HS-27A (cell line): ENCODE measurements around the gene TATDN2.
"Not testable (repeated sequence)": the region's sequence is repeated elsewhere in the genome, so short reads cannot be mapped to it uniquely, and the experiment has no call there.

Experiments used
- DNase-seq: peaks from one replicate; pipeline ENCODE4 v3.0.0-alpha.2; 2012; ENCODE audit warnings: low read depth, missing footprints

Gene TATDN2

DNA sequence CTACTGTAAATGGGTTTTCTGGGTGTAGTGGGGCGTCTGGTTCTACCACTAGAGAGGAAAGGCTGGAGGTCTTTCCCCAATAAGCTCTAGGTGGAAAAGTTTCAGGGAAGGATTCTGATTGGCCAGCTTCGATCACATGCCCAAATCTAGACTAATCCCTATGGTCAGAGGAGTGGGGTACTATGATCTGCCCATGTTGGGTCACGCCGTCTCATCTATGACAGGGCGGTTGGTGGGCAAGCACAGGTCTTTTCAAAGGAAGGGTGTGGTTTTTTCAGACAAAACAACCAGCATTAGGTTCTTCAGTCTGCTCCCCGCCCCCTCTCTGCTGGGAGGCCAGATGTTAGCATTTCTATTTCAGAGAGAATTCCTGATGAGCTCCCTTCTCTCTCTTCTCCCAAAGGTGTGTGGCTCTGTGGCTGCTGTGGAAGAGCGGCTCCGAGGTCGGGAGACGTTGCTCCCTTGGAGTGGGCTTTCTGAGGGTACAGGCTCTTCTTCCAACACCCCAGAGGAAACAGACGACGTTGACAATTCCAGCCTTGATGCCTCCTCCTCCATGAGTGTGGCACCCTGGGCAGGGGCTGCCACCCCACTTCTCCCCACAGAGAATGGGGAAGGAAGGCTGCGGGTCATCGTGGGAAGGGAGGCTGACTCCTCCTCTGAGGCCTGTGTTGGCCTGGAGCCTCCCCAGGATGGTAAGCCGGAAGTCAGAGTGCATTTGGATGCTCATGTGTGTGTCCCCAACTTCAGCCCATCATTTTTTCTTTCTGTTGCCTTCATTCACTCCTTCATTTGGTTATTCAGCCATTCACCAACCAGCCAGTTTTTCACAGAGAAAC, 9.7 kb upstream of the TATDN2 start:
- DNase-seq = no peak

DNA sequence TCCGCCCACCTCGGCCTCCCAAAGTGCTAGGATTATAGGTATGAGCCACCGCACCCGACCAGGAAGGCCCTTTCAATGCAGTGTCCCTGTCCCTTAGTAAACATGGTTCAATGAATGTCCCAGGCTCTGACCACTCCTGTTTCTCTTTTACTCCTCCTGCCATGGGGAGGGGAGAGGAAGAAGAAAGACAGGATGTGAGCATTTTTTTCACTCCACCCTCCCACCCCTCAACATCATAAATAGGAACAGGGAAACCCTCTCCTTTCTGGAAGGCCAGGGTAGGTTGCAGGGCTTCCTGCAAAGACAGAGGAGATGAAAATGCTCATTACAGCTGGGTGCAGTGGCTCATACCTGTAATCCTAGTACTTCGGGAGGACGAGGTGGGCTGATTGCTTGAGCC, 7.5 kb upstream of the TATDN2 start:
- DNase-seq = no peak

GRCh38 chr3:10242182-10243065, 5.8 kb upstream of the TATDN2 start:
- DNase-seq = no peak

GRCh38 chr3:10244009-10244408, 4.2 kb upstream of the TATDN2 start:
- no peak for DNase-seq

DNA sequence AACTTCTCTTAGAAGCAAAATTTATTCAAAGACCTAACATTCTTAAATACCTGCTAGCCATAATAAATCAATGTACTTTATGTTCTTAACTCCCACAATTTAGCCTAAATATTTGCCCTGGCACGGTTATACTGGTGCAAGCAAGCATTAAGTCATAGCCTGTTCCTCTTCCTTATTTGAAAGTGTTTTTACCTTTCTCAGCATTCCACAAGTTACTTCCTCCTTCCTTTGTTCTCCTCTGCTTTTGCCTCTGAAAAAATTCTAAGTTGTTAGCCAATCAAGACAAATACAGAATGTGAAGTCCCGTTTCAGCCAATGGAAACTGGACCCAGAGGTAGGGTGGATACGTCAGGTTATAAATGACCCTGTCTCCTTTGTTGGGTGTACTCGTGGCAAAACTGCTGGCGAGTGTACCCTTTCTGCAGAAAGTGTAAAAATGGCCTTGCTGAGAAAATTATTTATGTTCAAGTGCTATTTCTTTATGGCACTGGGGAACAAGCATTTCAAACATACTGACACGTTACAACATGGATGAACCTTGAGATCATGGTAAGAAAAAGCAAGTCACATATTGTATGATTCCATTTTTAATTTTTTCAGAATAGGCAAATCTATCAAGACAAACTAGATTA, 3.1 kb upstream of the TATDN2 start:
- DNase-seq = no peak

DNA sequence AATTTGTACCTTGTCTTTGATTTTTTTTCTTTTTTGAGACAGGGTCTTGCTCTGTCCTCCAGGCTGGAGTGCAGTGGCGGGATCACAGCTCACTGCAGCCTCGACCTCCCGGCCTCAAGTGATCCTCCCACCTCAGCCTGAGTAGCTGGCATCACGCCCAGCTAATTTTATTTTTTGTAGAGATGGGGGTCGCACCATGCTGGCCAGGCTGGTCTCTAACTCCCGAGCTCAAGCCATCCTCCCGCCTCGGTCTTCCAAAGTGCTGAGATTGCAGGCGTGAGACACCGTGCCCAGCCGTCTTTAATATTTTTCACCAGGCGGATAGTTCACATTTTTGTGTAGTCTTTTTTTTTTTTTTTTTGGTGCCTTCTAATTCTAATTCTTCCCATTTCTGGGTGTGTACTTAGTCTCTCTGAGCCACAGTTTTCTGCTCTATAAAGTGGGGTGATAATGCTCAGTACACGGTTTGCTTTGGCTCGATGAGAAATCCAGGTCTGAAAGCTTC, 528 bp upstream of the TATDN2 start:
- no peak for DNase-seq

GRCh38 chr3:10248984-10249748, 907 bp downstream of the TATDN2 start:
- no peak for DNase-seq

- no peak for DNase-seq
These were observed 1.6 kb downstream of the TATDN2 start for GRCh38 chr3:10249833-10250232.

GRCh38 chr3:10251006-10251405, 2.7 kb downstream of the TATDN2 start:
- no peak for DNase-seq

GRCh38 chr3:10253731-10254130, 5.5 kb downstream of the TATDN2 start:
- DNase-seq = no peak

DNA sequence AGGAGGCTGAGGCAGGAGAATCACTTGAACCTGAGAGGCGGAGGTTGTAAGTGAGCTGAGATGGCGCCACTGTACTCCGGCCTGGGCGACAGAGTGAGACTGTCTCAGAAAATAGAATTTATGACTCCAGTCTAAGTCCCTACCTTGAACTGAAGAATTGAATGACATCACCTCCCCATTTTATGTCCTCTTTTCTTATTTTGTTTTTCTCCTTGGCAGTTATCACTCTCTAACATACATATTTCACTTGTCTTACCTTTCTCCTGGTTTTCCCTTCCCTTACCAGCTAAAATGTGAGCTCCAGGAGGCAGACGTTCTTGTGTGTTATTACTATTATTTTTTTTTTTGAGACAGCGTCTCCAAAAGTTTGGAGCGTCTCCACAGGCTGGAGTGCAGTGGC, 7.6 kb downstream of the TATDN2 start:
- DNase-seq = no peak

- DNase-seq = no peak
These were observed 10.8 kb downstream of the TATDN2 start for GRCh38 chr3:10259036-10259435.

DNA sequence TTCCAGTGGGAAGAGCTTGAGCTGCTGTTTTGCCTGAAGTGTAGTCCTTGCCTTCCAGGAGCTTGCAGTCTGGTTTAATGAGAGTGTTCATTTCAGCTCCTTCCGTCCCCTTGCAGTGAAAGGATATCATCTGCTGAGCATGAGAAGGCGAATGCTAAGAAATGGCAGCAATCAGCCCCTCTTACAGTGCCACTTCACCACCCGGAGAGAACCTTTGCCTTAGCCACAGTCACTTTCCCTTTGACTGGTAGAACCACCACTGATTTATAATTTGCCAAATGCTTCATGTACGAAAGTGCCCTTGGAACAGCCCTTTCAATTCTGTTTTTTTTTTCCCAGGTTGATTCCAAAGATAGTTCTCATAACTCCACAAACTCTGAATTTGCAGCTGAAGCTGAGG, 11.5 kb downstream of the TATDN2 start:
- DNase-seq = no peak

DNA sequence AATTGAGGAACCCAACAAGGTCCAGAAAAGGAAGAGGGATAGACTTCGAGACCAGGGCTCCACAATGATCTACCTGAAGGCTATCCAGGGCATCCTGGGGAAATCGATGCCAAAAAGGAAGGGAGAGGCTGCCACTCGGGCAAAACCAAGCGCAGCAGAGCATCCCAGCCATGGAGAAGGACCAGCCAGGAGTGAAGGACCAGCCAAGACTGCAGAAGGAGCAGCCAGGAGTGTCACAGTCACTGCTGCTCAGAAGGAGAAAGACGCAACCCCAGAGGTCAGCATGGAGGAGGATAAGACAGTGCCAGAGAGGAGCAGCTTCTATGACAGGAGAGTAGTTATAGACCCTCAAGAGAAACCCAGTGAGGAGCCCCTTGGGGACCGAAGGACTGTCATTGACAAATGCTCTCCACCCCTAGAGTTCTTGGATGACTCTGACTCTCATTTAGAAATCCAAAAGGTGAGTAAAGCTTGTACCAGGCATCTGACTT, 12.0 kb downstream of the TATDN2 start:
- no peak for DNase-seq

DNA sequence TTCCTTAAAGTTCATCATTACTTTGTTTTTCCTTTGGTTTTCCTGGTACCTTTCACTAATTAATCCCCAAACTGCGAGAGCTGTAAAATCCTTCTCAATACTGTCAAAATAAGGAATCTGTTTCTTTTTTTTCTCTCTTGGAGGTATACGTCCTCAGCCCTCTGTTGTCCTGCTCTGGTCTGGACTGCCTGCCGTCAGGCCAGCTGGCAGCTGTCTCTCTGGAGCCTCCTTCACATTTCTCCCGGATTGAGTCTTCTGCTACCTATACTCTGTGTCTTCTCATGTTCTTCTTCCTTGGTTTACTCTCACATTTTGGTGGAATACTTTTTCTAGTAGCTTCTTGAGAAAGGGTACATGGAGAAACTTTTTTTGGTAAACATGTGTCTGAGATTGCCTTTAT, 13.8 kb downstream of the TATDN2 start:
- DNase-seq = no peak

DNA sequence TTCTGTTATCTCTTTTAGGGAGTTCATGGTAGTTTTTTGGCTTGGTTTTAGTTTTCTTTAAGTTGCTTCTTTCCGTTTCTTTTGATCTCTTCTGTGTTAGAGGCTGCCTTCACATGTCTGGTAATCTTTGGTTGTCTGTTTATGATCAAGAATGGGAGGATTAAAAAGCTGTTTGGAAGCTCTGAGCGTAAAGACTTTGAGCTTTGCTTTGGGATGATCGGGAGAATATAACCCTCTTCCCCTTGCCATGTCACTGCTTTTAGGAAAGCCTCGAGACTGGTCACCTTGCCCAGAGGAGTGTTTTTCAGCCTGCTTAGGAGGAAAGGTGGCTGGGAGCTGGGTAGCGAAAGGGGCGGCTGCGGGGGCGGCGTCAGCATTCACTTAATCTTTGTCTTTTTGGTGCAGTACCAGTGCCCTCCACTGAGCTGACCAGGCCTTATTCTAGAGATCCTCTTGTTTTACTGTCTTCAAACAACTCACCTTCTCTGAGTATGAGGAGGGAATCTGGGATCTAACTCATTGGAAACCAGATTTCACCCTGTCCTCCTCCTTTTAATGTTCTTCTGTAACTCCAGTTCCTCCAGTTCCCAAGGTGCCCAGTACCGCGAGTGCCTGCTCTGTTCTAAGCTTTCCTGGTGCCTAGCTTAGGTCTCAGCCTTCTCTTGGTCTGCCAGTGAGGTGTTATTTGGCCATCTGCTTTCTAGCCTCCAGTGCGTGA, 15.5 kb downstream of the TATDN2 start:
- no peak for DNase-seq

- DNase-seq = no peak
These were observed 17.6 kb downstream of the TATDN2 start for GRCh38 chr3:10265833-10266232.

DNA sequence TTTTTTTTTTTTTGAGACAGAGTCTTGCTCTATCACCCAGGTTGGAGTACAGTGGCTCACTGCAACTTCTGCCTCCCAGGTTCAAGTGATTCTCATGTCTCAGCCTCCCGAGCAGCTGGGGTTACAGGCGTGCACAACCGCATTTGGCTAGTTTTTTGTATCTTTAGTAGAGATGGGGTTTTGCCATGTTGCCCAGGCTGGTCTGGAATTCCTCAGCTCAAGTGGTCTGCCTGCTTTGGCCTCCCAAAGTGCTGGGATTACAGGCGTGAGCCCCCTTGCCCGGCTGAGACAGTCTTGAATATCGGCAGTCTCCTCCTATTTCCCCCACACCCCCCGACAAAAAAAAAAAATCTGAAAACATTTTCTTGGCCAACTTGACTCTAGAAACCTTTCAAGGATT, 18.7 kb downstream of the TATDN2 start:
- not testable (repeated sequence) for DNase-seq

DNA sequence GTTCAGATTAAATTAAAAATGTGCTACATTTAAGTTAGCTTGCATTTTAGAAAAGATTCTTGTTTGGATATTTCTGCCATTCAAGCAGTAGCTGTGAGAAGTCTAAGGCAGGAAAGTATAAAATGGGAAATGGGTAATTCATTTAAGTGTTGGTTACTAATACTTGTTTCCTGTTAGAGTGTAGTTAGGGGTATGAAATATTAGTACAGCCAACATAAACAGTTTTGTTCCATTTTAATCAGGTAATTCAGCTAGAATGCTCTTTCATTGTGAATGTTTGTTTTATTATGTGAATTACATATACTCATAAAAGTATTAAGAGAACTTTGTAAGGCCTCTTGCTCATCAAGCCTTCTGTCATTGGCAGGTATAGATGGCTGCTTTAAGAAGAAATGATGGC, 19.9 kb downstream of the TATDN2 start:
- no peak for DNase-seq

DNA sequence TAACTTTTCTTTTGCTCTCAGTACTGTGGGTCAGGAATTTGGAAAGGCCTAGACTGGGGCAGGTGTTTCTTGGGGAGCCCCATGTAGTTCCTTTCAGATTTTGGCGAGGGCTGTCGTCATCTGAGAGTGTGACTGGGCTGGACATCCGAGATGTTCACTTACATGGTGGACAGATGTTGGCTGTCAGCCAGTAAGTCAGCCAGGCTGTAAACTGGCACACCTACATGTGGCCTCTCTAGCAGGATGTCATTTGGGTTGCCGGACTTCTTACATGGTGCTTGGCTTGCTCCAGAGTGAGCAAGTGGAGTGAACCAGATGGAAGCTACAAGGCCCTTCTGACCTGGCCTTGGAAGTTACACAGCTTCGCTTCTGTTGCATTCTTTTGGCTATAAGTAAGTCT, 20.7 kb downstream of the TATDN2 start:
- no peak for DNase-seq

GRCh38 chr3:10269443-10269842, 21.2 kb downstream of the TATDN2 start:
- DNase-seq = no peak
